HepG2 (cell line): Measurements from ENCODE around the gene CHCHD6. TPM values are rescaled to one million over a fixed set of nuclear protein-coding genes. Genes with fewer than 3 reads are reported as not detected.

ENCODE experiments used
- FOXM1 ChIP-seq: sonication (generic); formaldehyde crosslinking; IDR thresholded peaks from 2 replicates; pipeline ENCODE4 v1.5.0; 2020; ENCODE audit warnings: missing genetic modification reagents
- GATA4 ChIP-seq: sonication (generic); IDR thresholded peaks from 2 replicates; pipeline ENCODE4 v1.6.1; 2016; ENCODE audit warnings: antibody characterized with exemption, low read depth, borderline replicate concordance
- GATAD2A ChIP-seq: IDR thresholded peaks from 2 replicates; pipeline ENCODE4 v1.6.1; 2016
- PAWR ChIP-seq: sonication (generic); formaldehyde crosslinking; IDR thresholded peaks from 2 replicates; pipeline ENCODE4 v1.4.0; 2020; ENCODE audit warnings: missing genetic modification reagents, mild to moderate bottlenecking, borderline replicate concordance
- ZNF431 ChIP-seq: sonication (generic); formaldehyde crosslinking; IDR thresholded peaks from 2 replicates; pipeline ENCODE4 v1.9.0; 2022; ENCODE audit warnings: missing genetic modification reagents, low read depth, mild to moderate bottlenecking, borderline replicate concordance
- polyA plus RNA-seq, 8 experiments: library from polyadenylated mRNA; depleted of rRNA in 3 of 8; stranded (reverse) in 7 of 8; unstranded in 1 of 8; fragments of >200 nt; fragmentation: Illumina TruSeq in 4 of 8; extraction: Trizol in 4 of 8; gene quantifications; 2 replicates each; pipeline versions ENCODE4 v1.2.1 to v1.2.3, GENCODE V29; 2011 to 2016; ENCODE audit warnings: low read depth in 4 of 8, missing spikeins in 1 of 8, mixed read lengths in 1 of 8; ENCODE audit not compliant: insufficient read depth in 1 of 8
- total RNA-seq, 5 experiments: library from RNA; depleted of rRNA; stranded (reverse); fragments of >200 nt; fragmentation: Illumina TruSeq; extraction: Trizol; gene quantifications; 2 replicates each; pipeline ENCODE4 v1.2.3, GENCODE V29; 2016; ENCODE audit warnings: low read depth in 1 of 5
- TF ChIP-seq, protein P1 (sequence below): sonication (generic); formaldehyde crosslinking; IDR thresholded peaks from 2 replicates; pipeline ENCODE4 v1.8.1; 2023; ENCODE audit warnings: mild to moderate bottlenecking, missing genetic modification reagents
- TF ChIP-seq, protein P2 (sequence below): sonication (generic); formaldehyde crosslinking; IDR thresholded peaks from 2 replicates; pipeline ENCODE4 v1.5.0; 2020; ENCODE audit warnings: missing genetic modification reagents
- TF ChIP-seq, protein P3 (sequence below): sonication (generic); formaldehyde crosslinking; IDR thresholded peaks from 2 replicates; pipeline ENCODE4; 2020; ENCODE audit warnings: missing genetic modification reagents, mild to moderate bottlenecking, borderline replicate concordance

Gene CHCHD6
- total and polyA plus RNA-seq, 2 of the 13 experiments (the other 11 are each of a cell fraction or from before 2014, with no cell fraction given): 20.3 to 20.8 TPM

DNA sequence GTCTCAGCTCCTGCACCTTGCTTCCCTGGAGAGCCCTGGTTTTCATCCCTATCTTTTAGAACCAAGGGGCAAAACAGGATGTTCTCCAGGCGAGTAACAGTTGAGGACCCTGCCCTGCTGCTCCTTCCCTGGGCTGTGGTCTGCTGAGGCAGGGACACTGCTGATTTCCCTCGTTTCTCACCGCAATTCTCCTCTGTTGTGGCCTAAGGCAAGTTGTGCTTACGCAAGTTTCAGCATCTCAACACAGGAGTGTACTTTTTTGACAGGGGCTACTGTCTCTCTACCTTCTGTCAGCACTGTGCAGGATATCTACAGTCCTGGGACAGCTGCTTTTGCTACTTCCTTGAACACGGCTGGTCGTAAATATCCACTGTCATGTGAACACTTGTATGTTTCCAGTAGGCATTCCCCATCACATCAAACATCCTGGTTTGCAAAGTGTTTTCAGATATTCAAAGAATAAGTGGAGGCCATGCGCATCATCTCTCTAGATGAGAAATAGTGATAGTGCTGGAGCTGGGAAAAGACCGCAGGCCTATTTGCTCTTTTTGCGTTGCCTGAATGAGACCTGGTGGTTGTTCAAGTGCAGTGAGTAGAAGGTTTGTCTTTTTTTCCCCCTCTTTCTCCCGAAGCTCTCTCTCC is 168.8 kb downstream of the CHCHD6 start (continued):
- TF ChIP-seq, protein P1, sequence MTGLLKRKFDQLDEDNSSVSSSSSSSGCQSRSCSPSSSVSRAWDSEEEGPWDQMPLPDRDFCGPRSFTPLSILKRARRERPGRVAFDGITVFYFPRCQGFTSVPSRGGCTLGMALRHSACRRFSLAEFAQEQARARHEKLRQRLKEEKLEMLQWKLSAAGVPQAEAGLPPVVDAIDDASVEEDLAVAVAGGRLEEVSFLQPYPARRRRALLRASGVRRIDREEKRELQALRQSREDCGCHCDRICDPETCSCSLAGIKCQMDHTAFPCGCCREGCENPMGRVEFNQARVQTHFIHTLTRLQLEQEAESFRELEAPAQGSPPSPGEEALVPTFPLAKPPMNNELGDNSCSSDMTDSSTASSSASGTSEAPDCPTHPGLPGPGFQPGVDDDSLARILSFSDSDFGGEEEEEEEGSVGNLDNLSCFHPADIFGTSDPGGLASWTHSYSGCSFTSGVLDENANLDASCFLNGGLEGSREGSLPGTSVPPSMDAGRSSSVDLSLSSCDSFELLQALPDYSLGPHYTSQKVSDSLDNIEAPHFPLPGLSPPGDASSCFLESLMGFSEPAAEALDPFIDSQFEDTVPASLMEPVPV: no peak
- TF ChIP-seq PAWR (CRISPR knock-in tag) (no peak), GATA4 (no peak), GATAD2A (no peak), ZNF431 (CRISPR knock-in tag) (no peak), FOXM1 (CRISPR knock-in tag) (no peak)
- TF ChIP-seq, protein P2, sequence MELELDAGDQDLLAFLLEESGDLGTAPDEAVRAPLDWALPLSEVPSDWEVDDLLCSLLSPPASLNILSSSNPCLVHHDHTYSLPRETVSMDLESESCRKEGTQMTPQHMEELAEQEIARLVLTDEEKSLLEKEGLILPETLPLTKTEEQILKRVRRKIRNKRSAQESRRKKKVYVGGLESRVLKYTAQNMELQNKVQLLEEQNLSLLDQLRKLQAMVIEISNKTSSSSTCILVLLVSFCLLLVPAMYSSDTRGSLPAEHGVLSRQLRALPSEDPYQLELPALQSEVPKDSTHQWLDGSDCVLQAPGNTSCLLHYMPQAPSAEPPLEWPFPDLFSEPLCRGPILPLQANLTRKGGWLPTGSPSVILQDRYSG (CRISPR knock-in tag): no peak
- TF ChIP-seq, protein P3, sequence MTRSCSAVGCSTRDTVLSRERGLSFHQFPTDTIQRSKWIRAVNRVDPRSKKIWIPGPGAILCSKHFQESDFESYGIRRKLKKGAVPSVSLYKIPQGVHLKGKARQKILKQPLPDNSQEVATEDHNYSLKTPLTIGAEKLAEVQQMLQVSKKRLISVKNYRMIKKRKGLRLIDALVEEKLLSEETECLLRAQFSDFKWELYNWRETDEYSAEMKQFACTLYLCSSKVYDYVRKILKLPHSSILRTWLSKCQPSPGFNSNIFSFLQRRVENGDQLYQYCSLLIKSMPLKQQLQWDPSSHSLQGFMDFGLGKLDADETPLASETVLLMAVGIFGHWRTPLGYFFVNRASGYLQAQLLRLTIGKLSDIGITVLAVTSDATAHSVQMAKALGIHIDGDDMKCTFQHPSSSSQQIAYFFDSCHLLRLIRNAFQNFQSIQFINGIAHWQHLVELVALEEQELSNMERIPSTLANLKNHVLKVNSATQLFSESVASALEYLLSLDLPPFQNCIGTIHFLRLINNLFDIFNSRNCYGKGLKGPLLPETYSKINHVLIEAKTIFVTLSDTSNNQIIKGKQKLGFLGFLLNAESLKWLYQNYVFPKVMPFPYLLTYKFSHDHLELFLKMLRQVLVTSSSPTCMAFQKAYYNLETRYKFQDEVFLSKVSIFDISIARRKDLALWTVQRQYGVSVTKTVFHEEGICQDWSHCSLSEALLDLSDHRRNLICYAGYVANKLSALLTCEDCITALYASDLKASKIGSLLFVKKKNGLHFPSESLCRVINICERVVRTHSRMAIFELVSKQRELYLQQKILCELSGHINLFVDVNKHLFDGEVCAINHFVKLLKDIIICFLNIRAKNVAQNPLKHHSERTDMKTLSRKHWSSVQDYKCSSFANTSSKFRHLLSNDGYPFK (CRISPR knock-in tag): no peak
